ENCODE measurements around the gene SERINC3. TPM values are rescaled to one million over a fixed set of nuclear protein-coding genes. Genes with fewer than 3 reads are reported as not detected.

SERINC3 gene
- total and polyA plus RNA-seq, 2 of the 8 experiments (the other 6 are each of a cell fraction or from before 2014, with no cell fraction given): 47.2 to 66.0 TPM

DNA sequence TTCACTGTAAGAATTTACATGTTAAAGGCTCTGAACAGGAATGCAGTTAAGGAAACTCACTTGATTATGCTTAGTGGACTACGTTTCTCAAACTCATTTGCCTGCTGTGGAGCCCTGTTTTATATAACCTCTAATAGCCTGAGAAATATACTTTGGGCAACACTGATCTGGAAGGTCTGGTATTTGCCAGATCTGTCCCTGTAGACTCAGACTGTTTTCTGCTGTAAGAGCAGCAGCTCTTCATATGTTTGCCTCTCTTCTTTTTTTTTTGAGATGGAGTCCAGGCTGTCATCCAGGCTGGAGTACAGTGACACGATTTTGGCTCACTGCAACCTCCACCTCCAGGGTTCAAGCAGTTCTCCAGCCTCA is 36.1 kb downstream of the SERINC3 start (continued):
- TF ChIP-seq, protein P1, sequence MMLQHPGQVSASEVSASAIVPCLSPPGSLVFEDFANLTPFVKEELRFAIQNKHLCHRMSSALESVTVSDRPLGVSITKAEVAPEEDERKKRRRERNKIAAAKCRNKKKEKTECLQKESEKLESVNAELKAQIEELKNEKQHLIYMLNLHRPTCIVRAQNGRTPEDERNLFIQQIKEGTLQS (IDR thresholded peaks at IDR 0.05; ENCODE audit: insufficient read depth, low read depth, low read length): no peak
- TF ChIP-seq KDM5A (IDR thresholded peaks at IDR 0.05; ENCODE audit: low read length): no peak
- no peak for TF ChIP-seq JUN (IDR thresholded peaks at IDR 0.05; ENCODE audit: low read depth, low read length)
- no peak for TF ChIP-seq YY1 (IDR thresholded peaks at IDR 0.05; ENCODE audit: low read depth, low read length)
- TF ChIP-seq SIRT6 (IDR thresholded peaks at IDR 0.05; ENCODE audit: low read length): no peak
- TF ChIP-seq SIX5 (IDR thresholded peaks at IDR 0.05; ENCODE audit: low read depth, low read length): no peak
- TF ChIP-seq, protein P2, sequence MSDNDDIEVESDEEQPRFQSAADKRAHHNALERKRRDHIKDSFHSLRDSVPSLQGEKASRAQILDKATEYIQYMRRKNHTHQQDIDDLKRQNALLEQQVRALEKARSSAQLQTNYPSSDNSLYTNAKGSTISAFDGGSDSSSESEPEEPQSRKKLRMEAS (IDR thresholded peaks at IDR 0.05): no peak
